ENCODE measurements around the gene SGPL1.

SGPL1 gene

DNA sequence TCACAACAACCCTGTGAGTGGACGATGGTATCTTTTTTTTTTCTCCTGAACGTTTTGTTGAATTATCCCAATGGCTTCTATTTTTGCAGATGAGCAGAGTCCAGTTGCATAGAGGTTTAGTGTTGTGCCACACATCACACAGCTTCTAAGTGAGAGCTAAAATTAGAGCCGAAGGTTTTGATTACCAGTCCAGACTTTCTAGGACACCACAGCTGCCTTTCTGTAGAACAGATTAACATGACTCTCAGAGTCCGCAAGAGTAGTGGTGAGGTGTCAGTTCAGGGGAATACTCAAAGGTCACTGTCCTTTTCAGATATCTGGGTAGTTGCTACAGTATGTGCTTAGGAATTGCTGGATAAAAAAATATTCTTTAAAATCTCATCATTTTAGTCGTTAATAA is 13.8 kb downstream of the SGPL1 start:
- no peak overlapping the region for H3K4me3 ChIP-seq (ENCODE audit: insufficient read depth, low read depth, low read length, poor library complexity, severe bottlenecking)
- H3K4me1 ChIP-seq (ENCODE audit: control insufficient read depth, insufficient read depth, low read length, poor library complexity, severe bottlenecking) = no peaks in the 10 kb centered on the region
- no peak for DNase-seq
- no peaks in the 10 kb centered on the region for H3K27me3 ChIP-seq (replicated peaks; ENCODE audit: control insufficient read depth, insufficient read depth, low read length, poor library complexity, severe bottlenecking)
- no peak overlapping the region for H3K27ac ChIP-seq (ENCODE audit: insufficient read depth, low read length, poor library complexity, severe bottlenecking)
- peaks cover 9% of the 10 kb centered on the region for H3K36me3 ChIP-seq (ENCODE audit: control insufficient read depth, insufficient read depth, low read length)
- no peaks in the 10 kb centered on the region for H3K9me3 ChIP-seq (ENCODE audit: control insufficient read depth, low read length)

DNA sequence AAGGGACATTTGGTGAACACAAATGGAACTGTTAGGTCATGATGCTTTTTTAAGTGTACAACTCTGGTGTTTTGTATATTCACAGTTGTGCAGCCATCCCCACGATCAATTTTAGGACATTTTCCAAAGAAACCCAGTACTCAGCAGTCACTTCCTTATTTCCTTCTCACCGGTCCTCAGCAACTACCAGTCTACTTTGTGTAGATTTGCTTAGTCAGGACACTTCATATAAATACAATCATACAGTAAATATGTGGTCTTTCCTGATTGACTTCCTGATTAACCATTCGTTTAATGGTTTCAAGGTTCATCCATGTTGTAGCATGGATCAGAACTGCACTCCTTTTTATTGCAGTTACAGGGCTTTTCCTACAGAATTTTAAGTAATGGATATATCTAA is 14.4 kb downstream of the SGPL1 start:
- no peaks in the 10 kb centered on the region for H3K4me1 ChIP-seq (ENCODE audit: control insufficient read depth, insufficient read depth, low read length, poor library complexity, severe bottlenecking)
- no peak for DNase-seq
- no peak overlapping the region for H3K27ac ChIP-seq (ENCODE audit: insufficient read depth, low read length, poor library complexity, severe bottlenecking)

DNA sequence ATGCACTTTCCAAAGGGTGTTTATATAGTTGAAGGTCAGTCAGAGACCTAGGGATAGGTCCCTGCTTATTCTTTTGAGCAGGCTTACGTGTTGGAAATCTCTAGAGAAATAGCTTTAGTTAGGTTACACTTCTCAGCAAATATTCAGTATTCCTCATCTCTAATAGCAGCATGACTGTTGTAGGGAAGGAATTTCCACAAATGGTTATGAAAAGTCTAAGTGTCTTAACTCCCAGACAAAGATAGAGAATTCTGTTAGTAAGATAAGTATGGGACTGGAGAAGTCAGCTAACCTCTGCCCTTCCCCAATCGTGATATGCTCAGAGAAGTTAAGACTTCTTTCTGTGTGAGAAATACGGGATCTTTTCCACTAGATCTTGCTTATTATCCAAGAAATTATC is 16.5 kb downstream of the SGPL1 start:
- Histone ChIP-seq H3K27me3 (replicated peaks; ENCODE audit: control insufficient read depth, insufficient read depth, low read length, poor library complexity, severe bottlenecking) (no peaks in the 10 kb centered on the region), H3K27ac (ENCODE audit: insufficient read depth, low read length, poor library complexity, severe bottlenecking) (no peak overlapping the region)

More for the DNA sequence above, 14.4 kb downstream of the SGPL1 start:
- Histone ChIP-seq H3K9me3 (ENCODE audit: control insufficient read depth, low read length) (no peaks in the 10 kb centered on the region), H3K27me3 (replicated peaks; ENCODE audit: control insufficient read depth, insufficient read depth, low read length, poor library complexity, severe bottlenecking) (no peaks in the 10 kb centered on the region), H3K4me3 (ENCODE audit: insufficient read depth, low read depth, low read length, poor library complexity, severe bottlenecking) (no peak overlapping the region), H3K36me3 (ENCODE audit: control insufficient read depth, insufficient read depth, low read length) (peaks cover 9% of the 10 kb centered on the region)

DNA sequence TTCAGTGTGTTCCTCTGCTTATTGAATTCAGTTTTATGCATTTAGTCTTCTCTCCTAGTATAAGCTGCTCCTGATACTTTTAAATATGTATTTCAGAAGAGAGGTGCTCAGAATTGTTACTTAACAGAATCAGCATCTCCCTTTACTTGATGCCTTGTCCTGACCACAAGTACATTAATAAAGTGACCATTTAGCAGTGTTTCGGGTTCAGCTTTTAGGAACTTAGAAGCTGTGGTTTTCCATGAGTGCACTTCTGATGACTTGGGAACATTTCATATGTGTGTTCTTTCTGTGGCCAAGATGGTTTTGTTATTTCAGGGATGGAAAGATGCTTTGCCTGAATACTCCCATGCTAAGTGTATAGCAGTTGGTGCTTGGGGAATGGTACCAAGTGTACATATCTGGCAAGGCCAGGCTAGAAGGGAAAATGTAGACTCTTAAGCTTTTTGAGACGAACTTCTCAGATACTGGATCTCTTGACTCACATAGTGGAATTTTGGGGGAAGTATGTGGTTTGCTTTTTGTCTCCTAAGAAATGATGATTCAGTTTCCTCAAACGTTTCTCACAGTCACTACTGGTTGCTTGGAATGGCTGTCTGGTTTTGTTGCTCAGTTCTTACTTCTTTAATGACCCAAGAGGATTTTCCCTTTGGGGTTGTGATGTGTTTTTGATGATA is 17.2 kb downstream of the SGPL1 start:
- no peak overlapping the region for H3K4me3 ChIP-seq (ENCODE audit: insufficient read depth, low read depth, low read length, poor library complexity, severe bottlenecking)
- H3K9me3 ChIP-seq (ENCODE audit: control insufficient read depth, low read length) = no peaks in the 10 kb centered on the region
- H3K27ac ChIP-seq (ENCODE audit: insufficient read depth, low read length, poor library complexity, severe bottlenecking) = no peak overlapping the region
- no peaks in the 10 kb centered on the region for H3K4me1 ChIP-seq (ENCODE audit: control insufficient read depth, insufficient read depth, low read length, poor library complexity, severe bottlenecking)
- H3K36me3 ChIP-seq (ENCODE audit: control insufficient read depth, insufficient read depth, low read length) = peaks cover 14% of the 10 kb centered on the region
- H3K27me3 ChIP-seq (replicated peaks; ENCODE audit: control insufficient read depth, insufficient read depth, low read length, poor library complexity, severe bottlenecking) = no peaks in the 10 kb centered on the region
- DNase-seq = no peak

More for the DNA sequence above, 16.5 kb downstream of the SGPL1 start:
- DNase-seq = no peak
- peaks cover 9% of the 10 kb centered on the region for H3K36me3 ChIP-seq (ENCODE audit: control insufficient read depth, insufficient read depth, low read length)
- no peaks in the 10 kb centered on the region for H3K4me1 ChIP-seq (ENCODE audit: control insufficient read depth, insufficient read depth, low read length, poor library complexity, severe bottlenecking)
- no peak overlapping the region for H3K4me3 ChIP-seq (ENCODE audit: insufficient read depth, low read depth, low read length, poor library complexity, severe bottlenecking)
- H3K9me3 ChIP-seq (ENCODE audit: control insufficient read depth, low read length) = no peaks in the 10 kb centered on the region

DNA sequence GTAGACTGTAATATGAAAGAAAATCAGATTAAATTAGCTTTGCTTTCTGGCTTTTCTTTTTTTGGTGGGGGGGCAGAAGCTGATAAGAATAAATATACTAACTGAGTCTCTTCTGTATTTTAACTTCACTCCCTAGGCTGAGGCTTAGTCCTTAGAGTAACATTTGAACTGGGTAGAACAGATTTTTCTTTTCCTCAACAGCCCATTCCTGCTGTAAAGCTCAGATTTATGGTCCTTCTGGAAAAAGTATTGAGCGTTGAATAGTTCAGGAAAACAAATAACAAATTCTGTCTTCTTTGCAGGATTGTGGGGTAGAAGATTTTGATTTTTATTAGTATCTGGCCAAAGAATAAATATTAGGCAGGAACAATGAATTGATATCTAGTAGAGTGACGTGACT is 17.9 kb downstream of the SGPL1 start:
- no peaks in the 10 kb centered on the region for H3K27me3 ChIP-seq (replicated peaks; ENCODE audit: control insufficient read depth, insufficient read depth, low read length, poor library complexity, severe bottlenecking)
- H3K27ac ChIP-seq (ENCODE audit: insufficient read depth, low read length, poor library complexity, severe bottlenecking) = no peak overlapping the region
- H3K9me3 ChIP-seq (ENCODE audit: control insufficient read depth, low read length) = no peaks in the 10 kb centered on the region
- no peak overlapping the region for H3K4me3 ChIP-seq (ENCODE audit: insufficient read depth, low read depth, low read length, poor library complexity, severe bottlenecking)
- no peaks in the 10 kb centered on the region for H3K4me1 ChIP-seq (ENCODE audit: control insufficient read depth, insufficient read depth, low read length, poor library complexity, severe bottlenecking)
- H3K36me3 ChIP-seq (ENCODE audit: control insufficient read depth, insufficient read depth, low read length) = peaks cover 14% of the 10 kb centered on the region
- no peak for DNase-seq

DNA sequence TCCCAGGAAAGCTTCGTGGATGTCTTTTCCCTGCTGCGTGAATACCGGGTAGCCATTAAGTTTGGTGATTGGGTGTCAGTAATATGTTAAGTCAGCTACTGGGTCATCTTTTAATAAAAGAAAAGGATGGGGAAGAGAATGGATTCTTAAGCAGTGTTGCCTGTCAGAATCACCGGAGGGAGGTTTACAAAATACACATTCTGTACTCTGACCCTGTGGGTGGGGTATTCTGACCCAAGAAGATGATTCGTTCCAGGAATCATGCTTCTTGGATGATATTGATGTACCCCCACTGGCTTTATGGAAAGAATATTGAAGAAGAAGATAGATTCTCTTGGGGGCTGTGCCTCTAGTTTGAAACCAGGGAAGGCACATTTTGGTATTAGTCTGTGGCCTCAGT is 18.3 kb downstream of the SGPL1 start:
- H3K36me3 ChIP-seq (ENCODE audit: control insufficient read depth, insufficient read depth, low read length) = peaks cover 14% of the 10 kb centered on the region
- no peak for DNase-seq
- H3K27me3 ChIP-seq (replicated peaks; ENCODE audit: control insufficient read depth, insufficient read depth, low read length, poor library complexity, severe bottlenecking) = no peaks in the 10 kb centered on the region
- no peak overlapping the region for H3K27ac ChIP-seq (ENCODE audit: insufficient read depth, low read length, poor library complexity, severe bottlenecking)
- H3K9me3 ChIP-seq (ENCODE audit: control insufficient read depth, low read length) = no peaks in the 10 kb centered on the region
- H3K4me1 ChIP-seq (ENCODE audit: control insufficient read depth, insufficient read depth, low read length, poor library complexity, severe bottlenecking) = no peaks in the 10 kb centered on the region
- H3K4me3 ChIP-seq (ENCODE audit: insufficient read depth, low read depth, low read length, poor library complexity, severe bottlenecking) = no peak overlapping the region

DNA sequence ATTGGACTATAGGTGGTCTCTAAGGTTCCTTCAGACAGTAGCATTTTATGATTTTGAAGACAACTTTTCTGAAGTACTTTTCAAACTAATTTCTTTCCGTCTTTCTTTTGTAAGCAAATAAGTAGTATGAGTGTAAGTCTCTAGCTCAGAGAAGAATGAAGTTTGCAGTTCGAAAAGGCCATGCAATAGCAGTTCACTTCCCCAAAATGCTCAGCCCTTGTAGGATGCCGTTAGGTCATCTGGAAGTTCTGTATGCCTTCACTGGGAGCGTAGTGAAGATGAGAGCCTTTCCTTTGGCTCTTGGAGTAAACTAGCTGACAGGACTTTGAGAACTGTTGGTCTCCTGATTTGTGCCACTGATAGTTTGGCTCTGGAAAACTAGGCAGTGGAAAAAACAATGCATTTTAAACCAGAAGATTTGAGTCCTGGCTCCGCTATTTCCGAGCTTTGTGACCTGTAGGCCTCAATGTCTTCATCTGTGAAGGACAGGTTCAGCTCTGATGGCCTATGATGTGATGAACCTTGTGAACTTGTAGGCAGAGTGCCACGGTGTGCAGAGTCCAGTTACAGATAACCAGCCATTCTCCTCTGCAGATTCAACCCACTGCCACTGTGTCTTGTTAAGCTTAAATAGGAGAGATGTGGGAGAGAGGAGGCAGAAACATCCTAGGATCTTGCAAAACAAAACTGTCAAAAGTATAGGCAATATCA is 18.8 kb downstream of the SGPL1 start:
- Histone ChIP-seq H3K27me3 (replicated peaks; ENCODE audit: control insufficient read depth, insufficient read depth, low read length, poor library complexity, severe bottlenecking) (no peaks in the 10 kb centered on the region), H3K27ac (ENCODE audit: insufficient read depth, low read length, poor library complexity, severe bottlenecking) (no peak overlapping the region), H3K9me3 (ENCODE audit: control insufficient read depth, low read length) (no peaks in the 10 kb centered on the region), H3K4me1 (ENCODE audit: control insufficient read depth, insufficient read depth, low read length, poor library complexity, severe bottlenecking) (no peaks in the 10 kb centered on the region), H3K36me3 (ENCODE audit: control insufficient read depth, insufficient read depth, low read length) (peaks cover 12% of the 10 kb centered on the region), H3K4me3 (ENCODE audit: insufficient read depth, low read depth, low read length, poor library complexity, severe bottlenecking) (no peak overlapping the region)
- DNase-seq = no peak

DNA sequence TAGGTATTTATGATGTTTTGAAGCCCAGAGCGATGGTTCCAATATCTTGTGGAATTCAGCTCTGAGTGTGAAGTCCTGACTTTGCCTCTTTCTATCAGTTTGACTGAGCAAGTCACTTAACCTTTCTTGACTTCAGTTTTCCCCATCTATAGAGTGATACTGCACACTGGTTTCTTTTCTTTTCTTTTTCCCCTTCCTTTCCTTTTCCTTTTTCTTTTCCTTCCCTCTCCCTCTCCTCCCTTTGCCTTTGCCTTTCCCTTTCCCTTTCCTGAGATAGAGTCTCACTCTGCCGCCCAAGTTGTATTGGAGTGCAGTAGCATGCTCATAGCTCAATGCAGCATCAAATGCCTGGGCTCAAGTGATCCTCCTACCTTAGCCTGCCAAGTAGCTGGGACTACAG is 20.6 kb downstream of the SGPL1 start:
- Histone ChIP-seq H3K27me3 (replicated peaks; ENCODE audit: control insufficient read depth, insufficient read depth, low read length, poor library complexity, severe bottlenecking) (no peaks in the 10 kb centered on the region), H3K36me3 (ENCODE audit: control insufficient read depth, insufficient read depth, low read length) (peaks cover 5% of the 10 kb centered on the region), H3K4me1 (ENCODE audit: control insufficient read depth, insufficient read depth, low read length, poor library complexity, severe bottlenecking) (no peaks in the 10 kb centered on the region), H3K4me3 (ENCODE audit: insufficient read depth, low read depth, low read length, poor library complexity, severe bottlenecking) (no peak overlapping the region), H3K27ac (ENCODE audit: insufficient read depth, low read length, poor library complexity, severe bottlenecking) (no peak overlapping the region), H3K9me3 (ENCODE audit: control insufficient read depth, low read length) (no peaks in the 10 kb centered on the region)
- DNase-seq = no peak

DNA sequence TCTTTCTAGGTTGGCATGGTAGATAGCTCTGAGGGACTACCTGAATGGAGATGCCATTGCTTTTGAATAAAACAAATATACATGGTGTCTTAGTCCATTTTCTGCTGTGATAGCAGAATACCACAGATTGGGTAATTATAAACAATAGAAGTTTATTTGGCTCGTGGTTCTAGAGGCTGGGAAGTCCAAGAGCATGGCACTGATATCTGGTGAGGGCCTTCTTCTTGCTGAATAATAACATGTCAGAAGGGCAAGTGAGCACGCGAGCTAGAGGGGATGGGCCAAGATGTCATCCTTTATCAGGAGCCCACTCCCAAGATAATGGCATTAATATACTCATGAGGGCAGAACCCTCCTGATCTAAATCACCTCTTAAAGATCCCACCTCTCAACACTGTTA is 21.9 kb downstream of the SGPL1 start:
- H3K4me3 ChIP-seq (ENCODE audit: insufficient read depth, low read depth, low read length, poor library complexity, severe bottlenecking) = no peak overlapping the region
- H3K36me3 ChIP-seq (ENCODE audit: control insufficient read depth, insufficient read depth, low read length) = peaks cover 5% of the 10 kb centered on the region
- no peaks in the 10 kb centered on the region for H3K27me3 ChIP-seq (replicated peaks; ENCODE audit: control insufficient read depth, insufficient read depth, low read length, poor library complexity, severe bottlenecking)
- no peak overlapping the region for H3K27ac ChIP-seq (ENCODE audit: insufficient read depth, low read length, poor library complexity, severe bottlenecking)
- H3K4me1 ChIP-seq (ENCODE audit: control insufficient read depth, insufficient read depth, low read length, poor library complexity, severe bottlenecking) = no peaks in the 10 kb centered on the region
- no peak for DNase-seq
- H3K9me3 ChIP-seq (ENCODE audit: control insufficient read depth, low read length) = no peaks in the 10 kb centered on the region

DNA sequence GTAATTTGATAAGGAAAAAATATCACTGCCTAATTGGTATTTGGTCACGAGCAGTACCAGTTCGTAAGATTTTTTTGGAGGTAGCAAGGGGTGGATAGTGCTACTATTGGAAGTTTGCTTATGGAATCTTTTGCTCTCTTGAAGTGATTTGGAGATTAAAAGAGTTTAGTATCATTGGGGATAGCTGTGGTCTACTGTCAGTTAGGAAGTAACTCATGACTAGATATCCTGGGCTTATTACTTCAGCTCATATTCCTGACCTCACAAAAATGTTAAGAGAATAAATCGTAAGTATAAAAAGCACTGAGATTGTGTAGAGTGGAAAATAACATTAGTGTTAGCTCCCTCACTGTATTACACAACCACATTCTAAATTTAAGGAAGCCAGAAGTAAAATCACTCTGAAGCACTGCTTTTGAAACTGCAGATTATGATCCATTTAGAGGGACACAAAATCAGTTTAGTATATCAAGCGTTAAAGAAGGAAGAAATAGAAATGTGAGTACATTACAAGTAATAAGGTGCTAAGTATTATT is 22.6 kb downstream of the SGPL1 start:
- no peak overlapping the region for H3K4me3 ChIP-seq (ENCODE audit: insufficient read depth, low read depth, low read length, poor library complexity, severe bottlenecking)
- no peaks in the 10 kb centered on the region for H3K27me3 ChIP-seq (replicated peaks; ENCODE audit: control insufficient read depth, insufficient read depth, low read length, poor library complexity, severe bottlenecking)
- no peaks in the 10 kb centered on the region for H3K9me3 ChIP-seq (ENCODE audit: control insufficient read depth, low read length)
- no peak overlapping the region for H3K27ac ChIP-seq (ENCODE audit: insufficient read depth, low read length, poor library complexity, severe bottlenecking)
- no peak for DNase-seq
- peaks cover 5% of the 10 kb centered on the region for H3K36me3 ChIP-seq (ENCODE audit: control insufficient read depth, insufficient read depth, low read length)
- H3K4me1 ChIP-seq (ENCODE audit: control insufficient read depth, insufficient read depth, low read length, poor library complexity, severe bottlenecking) = no peaks in the 10 kb centered on the region

Data from effector memory CD4-positive, alpha-beta T cell (primary cell).